Duodenal mucosa (tissue), 2 donors: ENCODE results near the gene KCNMB4.

Experiments
- H3K27ac ChIP-seq: one replicate; pipeline ENCODE4 v1.7.0; 2013; ENCODE audit warnings: low read depth, low read length
- H3K27me3 ChIP-seq, 2 donors: one replicate each; pipeline ENCODE4 v1.7.0; 2013; ENCODE audit warnings: low read length in 2 of 2, control low read depth in 1 of 2; ENCODE audit not compliant: insufficient read depth in 2 of 2, control insufficient read depth in 1 of 2
- H3K36me3 ChIP-seq, 2 donors: one replicate each; pipeline ENCODE4 v1.7.0; 2013; ENCODE audit warnings: low read length in 2 of 2, control low read depth in 1 of 2; ENCODE audit not compliant: insufficient read depth in 2 of 2, control insufficient read depth in 1 of 2
- H3K4me1 ChIP-seq, 2 donors: one replicate each; pipeline ENCODE4 v1.7.0; 2013; ENCODE audit warnings: low read length in 2 of 2, control low read depth in 1 of 2; ENCODE audit not compliant: insufficient read depth in 2 of 2, control insufficient read depth in 1 of 2
- H3K4me3 ChIP-seq, 2 donors: one replicate each; pipeline ENCODE4 v1.7.0; 2013; ENCODE audit warnings: low read length in 2 of 2, low read depth in 1 of 2
- H3K9ac ChIP-seq, 2 donors: one replicate each; pipeline ENCODE4 v1.7.0; 2013; ENCODE audit warnings: low read length in 2 of 2, low read depth in 1 of 2
- H3K9me3 ChIP-seq, 2 donors: one replicate each; pipeline ENCODE4 v1.7.0; 2013; ENCODE audit warnings: low read length in 2 of 2, control low read depth in 1 of 2; ENCODE audit not compliant: control insufficient read depth in 1 of 2

KCNMB4 gene

GRCh38 chr12:70456953-70457352 is 90.9 kb downstream of the KCNMB4 start:
- no peaks in the 10 kb centered on the region for H3K36me3 ChIP-seq
- no peaks in the 10 kb centered on the region for H3K4me1 ChIP-seq
- no peak overlapping the region for H3K4me3 ChIP-seq
- H3K27me3 ChIP-seq, result no peaks in the 10 kb centered on the region
- no peak overlapping the region for H3K27ac ChIP-seq
- H3K9ac ChIP-seq, result no peak overlapping the region
- no peaks in the 10 kb centered on the region for H3K9me3 ChIP-seq

- Histone ChIP-seq H3K4me1 (no peaks in the 10 kb centered on the region), H3K9me3 (peaks cover 0 to 12% of the 10 kb centered on the region in 2 donors), H3K27me3 (no peaks in the 10 kb centered on the region), H3K27ac (no peak overlapping the region), H3K9ac (no peak overlapping the region), H3K4me3 (no peak overlapping the region), H3K36me3 (no peaks in the 10 kb centered on the region)
Measured at GRCh38 chr12:70459786-70460185, 93.7 kb downstream of the KCNMB4 start.

DNA sequence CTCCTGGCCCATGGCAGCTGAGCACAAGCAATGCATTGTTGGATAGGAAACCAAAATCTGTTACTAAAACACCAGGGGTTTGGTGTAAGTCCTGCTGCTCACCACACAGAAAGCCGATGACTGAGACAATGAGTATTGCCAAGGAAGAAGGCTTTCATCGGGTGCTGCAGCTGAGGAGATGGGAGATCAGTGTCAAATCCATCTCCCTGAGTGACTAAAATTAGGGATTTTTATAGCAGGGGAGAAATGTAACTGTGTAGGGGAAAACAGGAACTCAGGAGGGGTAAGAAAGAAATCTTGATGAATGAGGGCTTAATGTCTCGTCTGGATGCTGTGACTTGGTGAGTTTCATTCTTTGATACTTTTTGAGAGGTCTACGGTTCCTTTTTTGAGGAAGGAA is 97.9 kb downstream of the KCNMB4 start:
- Histone ChIP-seq H3K9me3 (peaks cover 0 to 12% of the 10 kb centered on the region in 2 donors), H3K4me3 (no peak overlapping the region), H3K36me3 (no peaks in the 10 kb centered on the region), H3K27me3 (no peaks in the 10 kb centered on the region), H3K9ac (no peak overlapping the region), H3K27ac (no peak overlapping the region), H3K4me1 (no peaks in the 10 kb centered on the region)

DNA sequence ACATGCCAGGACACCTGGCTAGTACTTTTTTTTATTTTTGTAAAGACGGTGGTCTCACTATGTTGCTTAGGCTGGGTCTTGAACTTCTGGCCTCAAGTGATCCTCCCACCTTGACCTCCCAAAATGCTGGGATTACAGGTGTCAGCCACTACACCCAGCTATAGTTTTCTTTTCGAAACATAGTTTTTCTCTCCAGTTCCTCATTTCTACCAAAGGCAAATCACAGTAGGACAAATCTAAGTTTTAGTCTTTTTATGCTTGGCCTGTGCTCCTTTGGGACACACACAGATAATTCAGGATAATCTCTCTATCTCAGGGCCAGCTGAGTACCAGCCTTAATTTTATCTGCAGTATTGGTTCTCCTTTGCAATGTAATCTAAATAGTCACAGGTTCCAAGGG is 100.7 kb downstream of the KCNMB4 start:
- Histone ChIP-seq H3K27ac (no peak overlapping the region), H3K36me3 (no peaks in the 10 kb centered on the region), H3K4me3 (no peak overlapping the region), H3K4me1 (no peaks in the 10 kb centered on the region), H3K9ac (no peak overlapping the region), H3K9me3 (peaks cover 0 to 12% of the 10 kb centered on the region in 2 donors), H3K27me3 (no peaks in the 10 kb centered on the region)

DNA sequence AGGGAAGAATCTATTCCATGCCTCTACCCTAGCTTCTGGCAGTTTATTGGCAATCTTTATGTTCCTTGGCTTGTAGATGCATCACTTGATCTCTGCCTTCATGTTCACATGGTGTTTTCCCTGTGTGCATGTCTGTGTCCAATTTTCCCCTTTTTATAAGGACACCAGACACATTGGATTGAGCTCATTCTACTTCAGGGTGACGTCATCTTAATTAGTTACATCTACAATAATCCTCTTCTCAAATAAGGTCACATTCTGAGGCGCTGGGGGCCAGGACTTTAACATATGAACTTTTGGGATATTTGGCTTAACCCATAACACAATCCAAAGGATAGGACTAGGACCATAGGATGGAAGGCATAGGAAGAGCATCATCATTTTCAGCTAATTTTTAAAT is 101.4 kb downstream of the KCNMB4 start:
- Histone ChIP-seq H3K4me3 (no peak overlapping the region), H3K9ac (no peak overlapping the region), H3K27ac (no peak overlapping the region), H3K27me3 (no peaks in the 10 kb centered on the region), H3K9me3 (peaks cover 0 to 12% of the 10 kb centered on the region in 2 donors), H3K36me3 (no peaks in the 10 kb centered on the region), H3K4me1 (no peaks in the 10 kb centered on the region)

GRCh38 chr12:70467918-70468733 is 102.0 kb downstream of the KCNMB4 start:
- Histone ChIP-seq H3K4me3 (peak overlapping the region in 1 of 2 donors; percentile 30), H3K4me1 (no peaks in the 10 kb centered on the region), H3K27ac (no peak overlapping the region), H3K27me3 (no peaks in the 10 kb centered on the region), H3K9ac (no peak overlapping the region), H3K36me3 (no peaks in the 10 kb centered on the region), H3K9me3 (peaks cover 0 to 10% of the 10 kb centered on the region in 2 donors)

GRCh38 chr12:70468741-70469140 is 102.7 kb downstream of the KCNMB4 start:
- Histone ChIP-seq H3K9me3 (peaks cover 0 to 5% of the 10 kb centered on the region in 2 donors), H3K27me3 (no peaks in the 10 kb centered on the region), H3K9ac (no peak overlapping the region), H3K4me1 (no peaks in the 10 kb centered on the region), H3K36me3 (no peaks in the 10 kb centered on the region), H3K27ac (no peak overlapping the region), H3K4me3 (peak overlapping the region in 1 of 2 donors; percentile 30)

DNA sequence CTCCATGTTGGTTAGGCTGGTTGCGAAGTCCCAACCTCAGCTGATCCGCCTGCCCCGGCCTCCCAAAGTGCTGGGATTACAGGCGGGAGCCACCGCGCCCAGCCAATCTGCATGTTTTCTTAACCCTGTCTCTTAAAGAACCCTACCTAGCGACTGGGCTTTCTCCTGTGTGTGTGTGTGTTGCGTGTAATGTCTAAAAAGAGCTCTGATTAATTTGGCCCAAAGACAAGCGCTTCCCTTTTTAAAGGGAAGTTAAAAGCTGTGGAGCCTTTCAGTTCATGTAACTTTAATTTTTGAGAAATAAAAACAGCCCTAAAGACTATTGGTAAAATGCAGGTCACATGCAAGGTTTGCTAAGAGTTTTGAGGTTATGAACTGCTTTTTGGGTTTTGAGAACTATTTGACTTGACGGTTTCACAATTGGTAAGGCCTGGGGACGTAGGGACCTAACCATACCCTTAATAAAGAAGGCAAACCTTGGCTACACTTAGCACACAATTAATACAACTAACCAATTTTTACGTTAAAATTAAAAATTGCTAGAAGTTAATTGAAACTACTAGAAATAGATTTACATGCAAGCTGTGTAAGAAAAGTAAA is 103.2 kb downstream of the KCNMB4 start:
- no peaks in the 10 kb centered on the region for H3K27me3 ChIP-seq
- H3K36me3 ChIP-seq, result no peaks in the 10 kb centered on the region
- no peak overlapping the region for H3K9ac ChIP-seq
- H3K9me3 ChIP-seq, result no peaks in the 10 kb centered on the region
- H3K27ac ChIP-seq, result no peak overlapping the region
- H3K4me1 ChIP-seq, result no peaks in the 10 kb centered on the region
- H3K4me3 ChIP-seq, result no peak overlapping the region

DNA sequence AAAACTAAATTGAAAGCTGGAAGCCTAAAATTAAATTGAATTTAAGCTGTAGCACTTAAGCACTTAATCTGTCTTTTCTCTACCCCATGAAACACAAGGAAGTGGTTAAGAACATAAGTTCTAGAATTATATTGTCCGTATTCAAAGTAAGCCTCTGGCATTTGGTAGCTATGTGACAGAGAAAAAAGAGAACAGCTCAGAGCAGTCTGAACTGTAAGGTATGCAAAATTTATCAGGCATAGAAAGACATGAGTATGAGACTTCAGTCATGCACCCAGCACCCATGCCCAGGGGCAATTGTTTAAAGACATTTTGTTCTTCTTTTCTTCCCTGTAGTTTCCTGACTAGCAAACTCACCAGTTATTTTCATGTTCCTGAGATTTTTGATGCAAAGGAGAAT is 116.7 kb downstream of the KCNMB4 start:
- peaks cover 4% of the 10 kb centered on the region in 2 donors for H3K4me1 ChIP-seq
- no peaks in the 10 kb centered on the region for H3K27me3 ChIP-seq
- H3K27ac ChIP-seq, result no peak overlapping the region
- no peaks in the 10 kb centered on the region for H3K36me3 ChIP-seq
- no peaks in the 10 kb centered on the region for H3K9me3 ChIP-seq
- no peak overlapping the region for H3K4me3 ChIP-seq
- no peak overlapping the region for H3K9ac ChIP-seq
